ENCODE results near the gene PTPRN2.

Gene PTPRN2

DNA sequence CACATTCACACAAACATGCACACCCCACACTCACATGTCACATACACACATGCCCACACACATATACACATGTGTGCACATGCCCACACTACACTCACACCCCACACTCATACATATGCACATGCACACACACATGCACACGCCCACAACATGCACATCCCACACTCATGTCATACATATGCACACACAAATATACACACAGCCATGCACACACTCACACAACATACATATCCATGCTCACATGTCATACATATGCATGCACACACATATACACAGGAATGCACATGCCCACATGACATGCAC is 1031.0 kb downstream of the PTPRN2 start:
- TF ChIP-seq, protein P1, sequence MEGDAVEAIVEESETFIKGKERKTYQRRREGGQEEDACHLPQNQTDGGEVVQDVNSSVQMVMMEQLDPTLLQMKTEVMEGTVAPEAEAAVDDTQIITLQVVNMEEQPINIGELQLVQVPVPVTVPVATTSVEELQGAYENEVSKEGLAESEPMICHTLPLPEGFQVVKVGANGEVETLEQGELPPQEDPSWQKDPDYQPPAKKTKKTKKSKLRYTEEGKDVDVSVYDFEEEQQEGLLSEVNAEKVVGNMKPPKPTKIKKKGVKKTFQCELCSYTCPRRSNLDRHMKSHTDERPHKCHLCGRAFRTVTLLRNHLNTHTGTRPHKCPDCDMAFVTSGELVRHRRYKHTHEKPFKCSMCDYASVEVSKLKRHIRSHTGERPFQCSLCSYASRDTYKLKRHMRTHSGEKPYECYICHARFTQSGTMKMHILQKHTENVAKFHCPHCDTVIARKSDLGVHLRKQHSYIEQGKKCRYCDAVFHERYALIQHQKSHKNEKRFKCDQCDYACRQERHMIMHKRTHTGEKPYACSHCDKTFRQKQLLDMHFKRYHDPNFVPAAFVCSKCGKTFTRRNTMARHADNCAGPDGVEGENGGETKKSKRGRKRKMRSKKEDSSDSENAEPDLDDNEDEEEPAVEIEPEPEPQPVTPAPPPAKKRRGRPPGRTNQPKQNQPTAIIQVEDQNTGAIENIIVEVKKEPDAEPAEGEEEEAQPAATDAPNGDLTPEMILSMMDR (IDR thresholded peaks at IDR 0.05; ENCODE audit: low read depth, low read length): no peak
- no peak for DNase-seq (ENCODE audit: extremely low read depth, low read depth)

- TF ChIP-seq, protein P1 (IDR thresholded peaks at IDR 0.05; ENCODE audit: low read depth, low read length): no peak
- DNase-seq (ENCODE audit: extremely low read depth, low read depth): no peak
Observed at GRCh38 chr7:157555944-157556641, 1031.5 kb downstream of the PTPRN2 start.

- TF ChIP-seq, protein P1 (IDR thresholded peaks at IDR 0.05; ENCODE audit: low read depth, low read length): no peak
- no peak for DNase-seq (ENCODE audit: extremely low read depth, low read depth)
Observed at GRCh38 chr7:157555313-157555712, 1032.3 kb downstream of the PTPRN2 start.

DNA sequence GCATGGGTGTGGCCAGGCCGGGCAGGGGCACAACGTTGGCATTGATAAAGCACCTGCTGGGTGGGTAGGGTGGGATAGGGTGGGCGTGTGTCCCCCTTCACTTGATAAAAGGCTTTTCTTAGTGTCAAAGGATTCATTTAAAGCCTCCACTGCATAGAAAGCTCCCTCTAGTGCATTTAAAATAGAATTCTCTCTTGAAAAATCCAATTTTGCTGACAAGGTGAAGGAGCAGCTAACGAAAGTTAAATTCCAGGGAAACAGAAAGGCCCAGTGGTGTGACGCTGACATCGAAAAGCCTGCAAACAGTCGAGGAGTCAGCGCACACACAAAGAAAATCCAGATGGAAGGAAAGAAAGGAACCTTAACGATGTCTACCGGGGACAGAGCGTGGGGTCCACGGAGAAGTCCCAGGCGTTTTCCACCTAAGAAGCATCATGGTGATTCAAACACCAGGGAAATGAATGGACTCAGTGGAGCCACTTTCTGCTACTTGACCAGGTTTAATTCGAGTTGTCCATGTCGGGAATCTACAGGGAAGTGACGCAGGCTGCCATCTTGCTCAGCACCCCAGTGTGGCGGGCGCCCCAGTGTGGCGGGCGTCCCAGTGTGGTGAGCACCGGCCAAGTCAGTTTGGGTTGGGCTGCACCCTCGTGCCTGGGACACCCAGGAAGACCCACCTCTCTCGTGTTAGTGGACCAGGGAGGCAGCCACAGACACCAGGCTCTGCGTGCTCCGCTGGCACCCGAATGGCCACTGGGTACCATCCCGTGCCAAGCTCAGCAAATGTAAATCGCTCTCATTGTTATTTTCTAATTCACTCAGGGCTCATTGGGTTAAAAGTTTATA is 1033.0 kb downstream of the PTPRN2 start:
- no peak for DNase-seq (ENCODE audit: extremely low read depth, low read depth)
- TF ChIP-seq, protein P1 (IDR thresholded peaks at IDR 0.05; ENCODE audit: low read depth, low read length): no peak

DNA sequence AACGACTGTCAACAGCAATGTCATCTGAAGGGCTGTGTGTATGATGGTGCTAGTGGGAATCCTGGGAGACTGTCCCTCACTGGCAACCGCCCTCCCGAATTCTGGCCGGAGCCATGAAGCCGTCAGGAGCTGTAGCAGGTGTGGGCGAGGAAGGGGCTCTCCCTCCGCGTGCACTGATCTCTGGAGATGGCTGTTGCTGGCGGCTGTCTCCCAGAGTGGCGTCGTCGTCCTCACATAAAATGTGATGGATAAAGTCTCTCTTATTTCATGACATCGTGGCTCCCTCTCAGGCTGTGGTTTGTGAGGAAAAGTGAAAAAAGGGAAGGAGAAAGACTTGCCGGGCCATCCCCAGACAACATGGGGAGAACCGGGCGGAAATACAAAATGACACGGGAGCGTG is 1034.4 kb downstream of the PTPRN2 start:
- TF ChIP-seq, protein P1 (IDR thresholded peaks at IDR 0.05; ENCODE audit: low read depth, low read length): no peak
- DNase-seq (ENCODE audit: extremely low read depth, low read depth): no peak

- TF ChIP-seq, protein P1 (IDR thresholded peaks at IDR 0.05; ENCODE audit: low read depth, low read length): no peak
- no peak for DNase-seq (ENCODE audit: extremely low read depth, low read depth)
Observed at GRCh38 chr7:157552295-157552993, 1035.2 kb downstream of the PTPRN2 start.

All from AG09319 (cell line).